H1 (cell line): ENCODE results near the gene STAG1. TPM values are rescaled to one million over a fixed set of nuclear protein-coding genes. Genes with fewer than 3 reads are reported as not detected.

Experiments
- CTCF ChIA-PET: fragments of 300-600 bp; sonication (Branson Sonifier 250); formaldehyde crosslinking; loops from one replicate; lab custom pipeline; 2021; ENCODE audit not compliant: partially characterized antibody; lab: Charles Lee
- POLR2A ChIA-PET: fragments of 300-600 bp; sonication (Branson Sonifier 250); formaldehyde crosslinking; loops from one replicate; lab custom pipeline; 2021; ENCODE audit warnings: inconsistent platforms; ENCODE audit not compliant: partially characterized antibody; lab: Charles Lee
- DNase-seq, 2 experiments: peaks; one replicate each; pipeline versions ENCODE4 v3.0.0 to v3.0.0-alpha.2; 2010 to 2022; ENCODE audit warnings: low spot score in 2 of 2, low read depth in 1 of 2, mixed read lengths in 1 of 2
- FAIRE-seq: peaks from 2 replicates; lab custom pipeline; 2011; peaks lifted over from hg19 to GRCh38; lab: Jason Lieb, UNC
- H2AFZ ChIP-seq: 2 replicates; pipeline ENCODE4 v1.8.1; 2012; ENCODE audit warnings: low read length, inconsistent platforms
- H2AK5ac ChIP-seq: 2 replicates; pipeline ENCODE4 v1.6.1; 2013; ENCODE audit warnings: low read depth, low read length
- H2BK120ac ChIP-seq: replicated peaks from 2 replicates; pipeline ENCODE3; 2013; ENCODE audit warnings: low read depth, low read length, inconsistent platforms
- H2BK12ac ChIP-seq: 2 replicates; pipeline ENCODE4 v1.6.1; 2013; ENCODE audit warnings: low read depth, low read length
- H2BK15ac ChIP-seq: 2 replicates; pipeline ENCODE4 v1.6.1; 2013; ENCODE audit warnings: low read length
- H2BK20ac ChIP-seq: 2 replicates; pipeline ENCODE4 v1.6.1; 2013; ENCODE audit warnings: low read length
- H2BK5ac ChIP-seq: 2 replicates; pipeline ENCODE4 v1.6.1; 2013; ENCODE audit warnings: low read depth, low read length
- H3K14ac ChIP-seq: 2 replicates; pipeline ENCODE4 v1.6.1; 2013; ENCODE audit warnings: inconsistent platforms; ENCODE audit not compliant: insufficient read length
- H3K18ac ChIP-seq: 2 replicates; pipeline ENCODE4 v1.6.1; 2013; ENCODE audit warnings: low read length; ENCODE audit errors: extremely low read depth
- H3K23ac ChIP-seq: 2 replicates; pipeline ENCODE4 v1.6.1; 2013; ENCODE audit warnings: inconsistent platforms; ENCODE audit not compliant: insufficient read length
- H3K23me2 ChIP-seq: 2 replicates; pipeline ENCODE4 v1.6.1; 2013; ENCODE audit warnings: low read depth, low read length
- H3K27ac ChIP-seq: 2 replicates; pipeline ENCODE4 v1.6.1; 2011; ENCODE audit warnings: low read depth, low read length, inconsistent platforms
- H3K27me3 ChIP-seq, 4 experiments: replicated peaks in 1 of 4; 1 replicate in 1 of 4; 2 replicates in 3 of 4; pipeline versions ENCODE4 v1.6.1 to v1.8.1; 2011 to 2013; ENCODE audit warnings: low read length in 3 of 4, mild to moderate bottlenecking in 3 of 4, inconsistent platforms in 2 of 4, mixed read lengths in 2 of 4, moderate library complexity in 1 of 4; ENCODE audit not compliant: control insufficient read depth in 3 of 4, insufficient read depth in 3 of 4; ENCODE audit errors: extremely low read depth in 1 of 4
- H3K36me3 ChIP-seq, 4 experiments: 2 replicates each; pipeline versions ENCODE4 v1.6.1 to v1.8.1; 2011 to 2013; ENCODE audit warnings: mild to moderate bottlenecking in 4 of 4, low read length in 3 of 4, moderate library complexity in 2 of 4, control low read depth in 1 of 4, inconsistent platforms in 1 of 4; ENCODE audit not compliant: insufficient read depth in 4 of 4, control insufficient read depth in 2 of 4
- H3K4ac ChIP-seq: replicated peaks from 2 replicates; pipeline ENCODE3; 2013; ENCODE audit warnings: low read length, low read depth, mixed read lengths, inconsistent platforms; ENCODE audit not compliant: insufficient read length
- H3K4me1 ChIP-seq, 4 experiments: replicated peaks in 1 of 4; 1 replicate in 1 of 4; 2 replicates in 3 of 4; pipeline versions ENCODE4 v1.6.1 to v1.8.1; 2011 to 2013; ENCODE audit warnings: low read length in 3 of 4, inconsistent platforms in 2 of 4, mixed read lengths in 1 of 4; ENCODE audit not compliant: insufficient read depth in 4 of 4, control insufficient read depth in 3 of 4
- H3K4me2 ChIP-seq, 2 experiments: 2 replicates each; pipeline versions ENCODE4 v1.6.1 to v1.8.1; 2011 to 2013; ENCODE audit warnings: low read depth in 2 of 2, low read length in 2 of 2, control low read depth in 1 of 2, inconsistent platforms in 1 of 2, mild to moderate bottlenecking in 1 of 2; ENCODE audit not compliant: insufficient read depth in 1 of 2
- H3K4me3 ChIP-seq, 4 experiments: fragments of 200-600, 300-600 bp in 1 of 4; sonication (generic), shearing (Covaris generic), sonication (Bioruptor Twin) in 1 of 4; 2 replicates each; pipeline versions ENCODE4 v1.5.1 to v1.8.1; 2011 to 2016; ENCODE audit warnings: low read length in 4 of 4, low read depth in 3 of 4, control low read depth in 2 of 4, inconsistent platforms in 2 of 4, mild to moderate bottlenecking in 2 of 4, mixed read lengths in 1 of 4, moderate library complexity in 1 of 4; ENCODE audit not compliant: insufficient read depth in 2 of 4; ENCODE audit errors: extremely low read depth in 1 of 4
- H3K56ac ChIP-seq: replicated peaks from 2 replicates; pipeline ENCODE3; 2013; ENCODE audit warnings: low read depth, mild to moderate bottlenecking, mixed read lengths, low read length, inconsistent platforms; ENCODE audit not compliant: insufficient read length
- H3K79me1 ChIP-seq: 2 replicates; pipeline ENCODE4 v1.6.1; 2013; ENCODE audit warnings: low read depth, low read length, control low read depth
- H3K79me2 ChIP-seq, 2 experiments: 2 replicates each; pipeline versions ENCODE4 v1.6.1 to v1.8.1; 2012 to 2013; ENCODE audit warnings: low read length in 2 of 2, mild to moderate bottlenecking in 2 of 2, inconsistent platforms in 1 of 2; ENCODE audit not compliant: insufficient read depth in 2 of 2, control insufficient read depth in 1 of 2
- H3K9ac ChIP-seq, 4 experiments: replicated peaks in 1 of 4; 1 replicate in 1 of 4; 2 replicates in 3 of 4; pipeline versions ENCODE4 v1.6.1 to v1.8.1; 2011 to 2013; ENCODE audit warnings: low read depth in 3 of 4, low read length in 3 of 4, control low read depth in 2 of 4, mild to moderate bottlenecking in 2 of 4, moderate library complexity in 2 of 4, inconsistent platforms in 1 of 4; ENCODE audit errors: extremely low read depth in 1 of 4
- H3K9me3 ChIP-seq, 2 experiments: 2 replicates each; pipeline versions ENCODE4 v1.6.1 to v1.8.1; 2012 to 2013; ENCODE audit warnings: mild to moderate bottlenecking in 2 of 2, moderate library complexity in 2 of 2, control low read depth in 1 of 2, inconsistent platforms in 1 of 2, low read depth in 1 of 2, low read length in 1 of 2, mixed read lengths in 1 of 2; ENCODE audit not compliant: insufficient read depth in 2 of 2
- H4K20me1 ChIP-seq, 2 experiments: replicated peaks in 1 of 2; 2 replicates each; pipeline versions ENCODE3 to v1.8.1; 2011 to 2013; ENCODE audit warnings: inconsistent platforms in 2 of 2, low read length in 2 of 2, mild to moderate bottlenecking in 1 of 2; ENCODE audit not compliant: insufficient read depth in 2 of 2, control insufficient read depth in 1 of 2
- H4K5ac ChIP-seq: 2 replicates; pipeline ENCODE4 v1.6.1; 2013; ENCODE audit warnings: low read length, low read depth, mixed read lengths, inconsistent platforms; ENCODE audit not compliant: insufficient read length
- H4K8ac ChIP-seq: 2 replicates; pipeline ENCODE4 v1.8.0; 2013; ENCODE audit warnings: mild to moderate bottlenecking, moderate library complexity, low read length, inconsistent platforms; ENCODE audit not compliant: insufficient read depth; ENCODE audit errors: extremely low read depth
- H4K91ac ChIP-seq: replicated peaks from 2 replicates; pipeline ENCODE3; 2013; ENCODE audit warnings: low read length, mixed read lengths, inconsistent platforms; ENCODE audit not compliant: insufficient read length
- POLR2AphosphoS5 ChIP-seq: IDR thresholded peaks from 2 replicates; pipeline ENCODE4 v1.6.1; 2011; ENCODE audit warnings: low read depth, low read length
- RFX5 ChIP-seq: IDR thresholded peaks from 2 replicates; pipeline ENCODE4 v1.6.1; 2011; ENCODE audit warnings: low read depth, low read length, improper control_type of control experiment, borderline replicate concordance
- WGBS, 2 experiments: shearing (Covaris generic) in 1 of 2; methylation state at CpG; one replicate each; pipeline versions ENCODE4 v1.1.6 to v1.1.7; 2013 to 2015; ENCODE audit warnings: low lambda C conversion rate in 2 of 2, mixed read lengths in 2 of 2, inconsistent platforms in 1 of 2, low coverage in 1 of 2, missing lambda C conversion rate in 1 of 2; ENCODE audit not compliant: insufficient replicate concordance in 2 of 2, insufficient coverage in 1 of 2, insufficient read length in 1 of 2; ENCODE audit errors: extremely low coverage in 1 of 2, missing lambda C conversion rate in 1 of 2; 5-methylcytosine and 5-hydroxymethylcytosine counted together
- polyA plus RNA-seq, 7 experiments: library from polyadenylated mRNA; depleted of rRNA in 3 of 7; stranded (reverse) in 5 of 7; unstranded in 2 of 7; fragments of >200 nt in 5 of 7; fragments of 200-250 nt in 2 of 7; gene quantifications; 1 replicate in 5 of 7; 2 replicates in 1 of 7; 4 replicates in 1 of 7; pipeline versions ENCODE4 v1.2.1 to v1.2.3, GENCODE V29; 2011 to 2013; ENCODE audit warnings: missing spikeins in 2 of 7, mixed read lengths in 2 of 7
- total RNA-seq: library from RNA; stranded (reverse); fragmentation: NEBNext Ultra II Directional; extraction: Animal tissue kit (Norgen Biotek cat#: 25700); gene quantifications from 2 replicates; pipeline ENCODE4 v1.2.1, GENCODE V29; 2021

STAG1 gene
- total and polyA plus RNA-seq, 2 of the 8 experiments (the other 6 are each of a cell fraction or from before 2014, with no cell fraction given) = 4.6 to 23.4 TPM

GRCh38 chr3:136381051-136381450 is 371.1 kb downstream of the STAG1 start:
- no peaks in the 10 kb centered on the region for H3K9me3 ChIP-seq
- H2BK20ac ChIP-seq = no peak overlapping the region
- H3K4ac ChIP-seq = no peak overlapping the region
- TF ChIP-seq POLR2AphosphoS5 (no peak), RFX5 (peak; percentile 25; the same call in 1 of the 2 replicates)
- TF ChIP-seq, all 59 proteins: peak for 1
- H3K18ac ChIP-seq = no peak overlapping the region
- WGBS, 2 experiments = 74% methylated on average over 2 of the region's 2 CpGs; no CpG with 5 or more reads in 1 of the 2 experiments
- no peak overlapping the region for H3K23ac ChIP-seq
- no peak overlapping the region for H3K9ac ChIP-seq
- CTCF ChIA-PET = interaction anchor here (1.8 kb wide), 1 partner anchor 11 kb away, joined by 8 read pairs; no protein-coding TSS in a partner anchor
- H3K4me2 ChIP-seq = no peak overlapping the region
- no peaks in the 10 kb centered on the region for H3K4me1 ChIP-seq
- H2BK120ac ChIP-seq = no peak overlapping the region
- no peak overlapping the region for H2BK15ac ChIP-seq
- DNase-seq (no peak), FAIRE-seq (no peak)
- H4K20me1 ChIP-seq = no peaks in the 10 kb centered on the region
- no peaks in the 10 kb centered on the region for H3K79me2 ChIP-seq
- no peak overlapping the region for H2AK5ac ChIP-seq
- H4K8ac ChIP-seq = no peak overlapping the region
- H3K14ac ChIP-seq = no peak overlapping the region
- H3K36me3 ChIP-seq = peaks cover 0 to 4% (median 0%) of the 10 kb centered on the region in 4 experiments; a peak in 1 of 8 replicates
- H4K5ac ChIP-seq = no peak overlapping the region
- no peak overlapping the region for H2AFZ ChIP-seq
- H2BK12ac ChIP-seq = no peak overlapping the region
- H3K27me3 ChIP-seq = no peaks in the 10 kb centered on the region
- no peaks in the 10 kb centered on the region for H3K23me2 ChIP-seq
- H3K27ac ChIP-seq = no peak overlapping the region
- no peak overlapping the region for H3K4me3 ChIP-seq
- H4K91ac ChIP-seq = no peak overlapping the region
- POLR2A ChIA-PET = no interaction called here
- no peak overlapping the region for H2BK5ac ChIP-seq
- no peak overlapping the region for H3K56ac ChIP-seq
- no peaks in the 10 kb centered on the region for H3K79me1 ChIP-seq
